PFSK-1 (cell line): ENCODE data around the gene GSTCD.

Experiments used
- FOXP2 ChIP-seq: optimal IDR thresholded peaks from 2 replicates; pipeline ENCODE3; 2011; ENCODE audit warnings: borderline replicate concordance, control low read depth, inconsistent platforms; ENCODE audit not compliant: insufficient read depth; ENCODE audit errors: extremely low read length, extremely low read depth
- POLR2AphosphoS5 ChIP-seq: IDR thresholded peaks from 2 replicates; pipeline ENCODE4 v1.6.1; 2012; ENCODE audit warnings: low read depth, mild to moderate bottlenecking, control low read depth, low read length, moderate library complexity
- SIN3A ChIP-seq: IDR thresholded peaks from 2 replicates; pipeline ENCODE4 v1.6.1; 2012; ENCODE audit warnings: mild to moderate bottlenecking, low read length, moderate library complexity, borderline replicate concordance; ENCODE audit not compliant: insufficient read depth
- TAF1 ChIP-seq: IDR thresholded peaks from 2 replicates; pipeline ENCODE4 v1.6.1; 2012; ENCODE audit warnings: low read length, control low read depth, borderline replicate concordance; ENCODE audit not compliant: insufficient read depth

GRCh38 chr4:105662935-105663675 lies 45.5 kb upstream of the GSTCD start:
- TF ChIP-seq POLR2AphosphoS5 (no peak), FOXP2 (no peak), TAF1 (no peak), SIN3A (no peak)
